Nephron progenitor cell (in vitro differentiated cells): ENCODE data around the gene FAU.

Experiments
- DNase-seq: peaks from one replicate; pipeline ENCODE4 v3.0.0; 2021
- H3K27ac Mint-ChIP-seq: 2 replicates; pipeline ENCODE4 v1.8.0; 2021; ENCODE audit warnings: mild to moderate bottlenecking, moderate library complexity, mixed read lengths
- H3K27me3 Mint-ChIP-seq: 2 replicates; pipeline ENCODE4 v1.8.0; 2021; ENCODE audit warnings: mild to moderate bottlenecking, low read depth, mixed read lengths; ENCODE audit not compliant: poor library complexity
- H3K36me3 Mint-ChIP-seq: 2 replicates; pipeline ENCODE4 v1.8.0; 2021; ENCODE audit warnings: low read depth, mixed read lengths
- H3K4me1 Mint-ChIP-seq: 2 replicates; pipeline ENCODE4 v1.8.0; 2021; ENCODE audit warnings: mixed read lengths
- H3K4me3 Mint-ChIP-seq: 2 replicates; pipeline ENCODE4 v1.8.0; 2021; ENCODE audit warnings: mild to moderate bottlenecking, moderate library complexity, mixed read lengths
- H3K9me3 Mint-ChIP-seq: 2 replicates; pipeline ENCODE4 v1.8.0; 2021; ENCODE audit warnings: mild to moderate bottlenecking, moderate library complexity, mixed read lengths
- CTCF ChIP-seq: fragments of 200-600 bp; sonication (generic); IDR thresholded peaks from 2 replicates; pipeline ENCODE4 v1.5.0; 2021; ENCODE audit warnings: antibody characterized with exemption

The FAU gene

GRCh38 chr11:65108469-65109123 is 13.3 kb downstream of the FAU start:
- no peaks in the 10 kb centered on the region for H3K9me3 Mint-ChIP-seq
- H3K4me3 Mint-ChIP-seq, result no peak overlapping the region
- peaks cover 37% of the 10 kb centered on the region for H3K4me1 Mint-ChIP-seq

GRCh38 chr11:65107751-65108468 is 14.0 kb downstream of the FAU start:
- Mint-ChIP-seq H3K27me3 (peaks cover 4% of the 10 kb centered on the region), H3K36me3 (peaks cover 10% of the 10 kb centered on the region), H3K4me1 (peaks cover 30% of the 10 kb centered on the region), H3K9me3 (no peaks in the 10 kb centered on the region), H3K27ac (no peak overlapping the region), H3K4me3 (no peak overlapping the region)
- no peak for DNase-seq
- no peak for TF ChIP-seq CTCF

More at GRCh38 chr11:65108469-65109123, 13.3 kb downstream of the FAU start:
- no peak for DNase-seq
- Mint-ChIP-seq H3K36me3 (peaks cover 10% of the 10 kb centered on the region), H3K27me3 (peaks cover 4% of the 10 kb centered on the region), H3K27ac (no peak overlapping the region)
- TF ChIP-seq CTCF, result no peak

- Mint-ChIP-seq H3K9me3 (no peaks in the 10 kb centered on the region), H3K4me3 (no peak overlapping the region), H3K27ac (peak overlapping the region; percentile 75), H3K27me3 (peaks cover 4% of the 10 kb centered on the region), H3K36me3 (peaks cover 10% of the 10 kb centered on the region), H3K4me1 (peaks cover 29% of the 10 kb centered on the region)
- TF ChIP-seq CTCF, result no peak
- DNase-seq, result no peak
Measured at GRCh38 chr11:65107078-65107477, 14.9 kb downstream of the FAU start.

- H3K27ac Mint-ChIP-seq, result peak overlapping the region; percentile 48
- H3K4me3 Mint-ChIP-seq, result no peak overlapping the region
- TF ChIP-seq CTCF, result no peak
- H3K9me3 Mint-ChIP-seq, result no peaks in the 10 kb centered on the region
- DNase-seq, result no peak
- H3K27me3 Mint-ChIP-seq, result peaks cover 4% of the 10 kb centered on the region
- H3K36me3 Mint-ChIP-seq, result peaks cover 10% of the 10 kb centered on the region
- peaks cover 12% of the 10 kb centered on the region for H3K4me1 Mint-ChIP-seq
Measured at GRCh38 chr11:65104628-65105027, 17.3 kb downstream of the FAU start.

GRCh38 chr11:65103476-65103875 is 18.5 kb downstream of the FAU start:
- Mint-ChIP-seq H3K9me3 (no peaks in the 10 kb centered on the region), H3K27me3 (peaks cover 4% of the 10 kb centered on the region), H3K4me3 (no peak overlapping the region), H3K36me3 (peaks cover 16% of the 10 kb centered on the region), H3K4me1 (peaks cover 17% of the 10 kb centered on the region), H3K27ac (no peak overlapping the region)
- DNase-seq, result no peak
- TF ChIP-seq CTCF, result no peak
